PC-3 (cell line): ENCODE measurements around the gene C12orf54. TPM values are rescaled to one million over a fixed set of nuclear protein-coding genes. Genes with fewer than 3 reads are reported as not detected.
"Not testable (repeated sequence)": the region's sequence is repeated elsewhere in the genome, so short reads cannot be mapped to it uniquely, and the experiment has no call there.

ENCODE experiments used
- ATAC-seq: fragments of 200-7000 bp; cut with Tn5 transposase; 2 replicates; pipeline ENCODE4 v1.9.1; 2020; ENCODE audit warnings: mild to moderate bottlenecking, moderate library complexity
- Bru-seq: library from RNA; stranded (reverse); fragments of 400-500 nt; gene quantifications from one replicate; lab custom pipeline; 2021; lab: Mats Ljungman, UMichigan
- BruChase-seq, 2 experiments: library from RNA; stranded (reverse); fragments of 400-500 nt; gene quantifications; one replicate each; lab custom pipeline; 2021; lab: Mats Ljungman, UMichigan
- BruUV-seq: library from RNA; stranded (reverse); fragments of 400-500 nt; replicated peaks from 2 replicates; lab custom pipeline; 2021; lab: Mats Ljungman, UMichigan
- CTCF ChIA-PET: fragments of 300-600 bp; sonication (Branson Sonifier 250); formaldehyde crosslinking; loops from one replicate; lab custom pipeline; 2022; ENCODE audit warnings: antibody characterized with exemption; lab: Charles Lee
- POLR2A ChIA-PET: fragments of 300-600 bp; sonication (Branson Sonifier 250); formaldehyde crosslinking; loops from one replicate; lab custom pipeline; 2022; ENCODE audit warnings: antibody characterized with exemption; ENCODE audit not compliant: unreplicated experiment; lab: Charles Lee
- DNase-seq: peaks from one replicate; pipeline ENCODE4 v3.0.0-alpha.2; 2015
- H2AFZ ChIP-seq: fragments of 300-600 bp; sonication (generic); 2 replicates; pipeline ENCODE4 v1.6.0; 2016; ENCODE audit warnings: antibody characterized with exemption, low read length
- H3F3A ChIP-seq: fragments of 300-600 bp; sonication (generic); one replicate; pipeline ENCODE4 v1.6.0; 2017; ENCODE audit warnings: antibody characterized with exemption, low read length, control low read depth, mild to moderate bottlenecking; ENCODE audit not compliant: unreplicated experiment
- H3K27ac ChIP-seq: fragments of 300-600 bp; sonication (generic); 2 replicates; pipeline ENCODE4 v1.5.1; 2016; ENCODE audit warnings: mild to moderate bottlenecking, low read length
- H3K27me3 ChIP-seq: fragments of 300-600 bp; sonication (generic); 2 replicates; pipeline ENCODE4 v1.6.1; 2016; ENCODE audit warnings: low read length, mixed read lengths
- H3K36me3 ChIP-seq: fragments of 300-600 bp; sonication (generic); 2 replicates; pipeline ENCODE4 v1.6.1; 2016; ENCODE audit warnings: low read depth, mixed run types, low read length, mixed read lengths
- H3K4me1 ChIP-seq: fragments of 300-600 bp; sonication (generic); 2 replicates; pipeline ENCODE4 v1.5.1; 2016; ENCODE audit warnings: low read length; ENCODE audit not compliant: insufficient read depth
- H3K4me2 ChIP-seq: fragments of 300-600 bp; sonication (generic); 2 replicates; pipeline ENCODE4 v1.6.0; 2016; ENCODE audit warnings: low read length
- H3K4me3 ChIP-seq: fragments of 300-600 bp; sonication (generic); 2 replicates; pipeline ENCODE4 v1.5.1; 2016; ENCODE audit warnings: mild to moderate bottlenecking, low read length, mixed read lengths
- H3K79me2 ChIP-seq: fragments of 300-600 bp; sonication (generic); 2 replicates; pipeline ENCODE4 v1.6.1; 2017; ENCODE audit warnings: low read length, mixed read lengths
- H3K9ac ChIP-seq: fragments of 300-600 bp; sonication (generic); 2 replicates; pipeline ENCODE4 v1.6.0; 2016; ENCODE audit warnings: mild to moderate bottlenecking, low read length
- H3K9me2 ChIP-seq: fragments of 300-600 bp; sonication (generic); replicated peaks from 2 replicates; pipeline ENCODE4 v1.6.1; 2016; ENCODE audit warnings: mixed run types, low read length, mixed read lengths
- H3K9me3 ChIP-seq: fragments of 300-600 bp; sonication (generic); 2 replicates; pipeline ENCODE4 v1.6.1; 2016; ENCODE audit warnings: low read length, mixed read lengths
- H4K20me1 ChIP-seq: fragments of 300-600 bp; sonication (generic); 2 replicates; pipeline ENCODE4 v1.6.1; 2016; ENCODE audit warnings: low read length, mixed read lengths
- CTCF ChIP-seq: fragments of 300-600 bp; sonication (generic); conservative IDR thresholded peaks from 2 replicates; pipeline ENCODE4 v1.5.1; 2017; ENCODE audit warnings: antibody characterized with exemption, low read depth, mild to moderate bottlenecking, low read length
- EZH2 ChIP-seq: fragments of 300-600 bp; sonication (generic); IDR thresholded peaks from one replicate; pipeline ENCODE4 v1.6.1; 2017; ENCODE audit warnings: antibody characterized with exemption, mild to moderate bottlenecking, low read length; ENCODE audit not compliant: unreplicated experiment
- EZH2phosphoT487 ChIP-seq: fragments of 300-600 bp; sonication (generic); IDR thresholded peaks from 2 replicates; pipeline ENCODE4 v1.6.1; 2018; ENCODE audit warnings: mild to moderate bottlenecking, antibody characterized with exemption, low read length, borderline replicate concordance
- intact Hi-C: fragments of 100-400 bp; cut with micrococcal nuclease; formaldehyde crosslinking; loops from 2 replicates; pipeline ENCODE4 v1.9.0; 2023
- long read RNA-seq: library from polyadenylated mRNA; unstranded; transcript quantifications from one replicate; pipeline ENCODE4 v2.0.0, GENCODE V29; 2021; ENCODE audit not compliant: unreplicated experiment
- total RNA-seq: library from RNA; depleted of rRNA; stranded (reverse); fragments of >200 nt; gene quantifications from 2 replicates; pipeline ENCODE4 v1.2.3, GENCODE V29; 2014; rRNA removed

The C12orf54 gene
- total RNA-seq (not detected in 2 replicates), Bru-seq, nascent RNA (percentile 6 among the genes with signal in this experiment), BruChase-seq, experiment 1, labeled RNA remaining after a 6-hour chase (percentile 9 among the genes with signal in this experiment), BruChase-seq, experiment 2, labeled RNA remaining after a 2-hour chase (percentile 14 among the genes with signal in this experiment)
- long read RNA-seq, result 0 reads

- Histone ChIP-seq H3K4me1 (no peaks in the 10 kb centered on the region), H3K79me2 (no peaks in the 10 kb centered on the region), H3K9me2 (no peaks in the 10 kb centered on the region), H3K36me3 (no peaks in the 10 kb centered on the region), H3F3A (no peaks in the 10 kb centered on the region), H4K20me1 (no peaks in the 10 kb centered on the region), H3K9ac (no peak within 1 kb of the TSS), H3K4me2 (no peak within 1 kb of the TSS), H2AFZ (no peak within 1 kb of the TSS), H3K4me3 (no peak within 1 kb of the TSS), H3K27me3 (peaks cover 62% of the 10 kb centered on the region), H3K27ac (no peak within 1 kb of the TSS), H3K9me3 (no peaks in the 10 kb centered on the region)
- CTCF ChIA-PET, result no interaction called here
- intact Hi-C loops, result no loop called here
- POLR2A ChIA-PET, result no interaction called here
- ATAC-seq (no peak), DNase-seq (no peak)
- BruUV-seq, result no TSS peak
- TF ChIP-seq EZH2phosphoT487 (no peak), CTCF (no peak), EZH2 (no peak)
These were observed at the start of gene C12orf54 for GRCh38 chr12:48482198-48482597. TSS of gene C12orf54 (plus strand) at chr12:48482498. CDS start at chr12:48483297, 799 bp downstream.

- H3F3A ChIP-seq, H3K4me2 ChIP-seq, H3K9me2 ChIP-seq, POLR2A ChIA-PET, H4K20me1 ChIP-seq, CTCF ChIA-PET, H3K79me2 ChIP-seq, H2AFZ ChIP-seq, BruUV-seq, H3K36me3 ChIP-seq, H3K4me1 ChIP-seq, intact Hi-C loops, H3K9me3 ChIP-seq, H3K4me3 ChIP-seq, DNase-seq, H3K27ac ChIP-seq, ATAC-seq, H3K9ac ChIP-seq: not testable (repeated sequence)
- peaks cover 17% of the 10 kb centered on the region; the same call in 1 of the 2 replicates for H3K27me3 ChIP-seq
These were observed 48.3 kb upstream of the C12orf54 start for GRCh38 chr12:48434016-48434415.

- H4K20me1 ChIP-seq, result no peaks in the 10 kb centered on the region
- no peaks in the 10 kb centered on the region for H3K79me2 ChIP-seq
- no peaks in the 10 kb centered on the region for H3K9me2 ChIP-seq
- no peak for TF ChIP-seq EZH2phosphoT487
- no peak for TF ChIP-seq CTCF
- TF ChIP-seq EZH2, result no peak
- ChIA-PET CTCF (no interaction called here), POLR2A (no interaction called here)
- no peaks in the 10 kb centered on the region for H3K4me1 ChIP-seq
- intact Hi-C loops, result no loop called here
- no peaks in the 10 kb centered on the region for H3F3A ChIP-seq
- H2AFZ ChIP-seq, result no peak overlapping the region
- H3K36me3 ChIP-seq, result no peaks in the 10 kb centered on the region
- ATAC-seq (no peak), DNase-seq (no peak)
- BruUV-seq, result no TSS peak
- H3K4me3 ChIP-seq, result no peak overlapping the region
- no peak overlapping the region for H3K9ac ChIP-seq
- no peak overlapping the region for H3K4me2 ChIP-seq
- H3K9me3 ChIP-seq, result no peaks in the 10 kb centered on the region
- H3K27ac ChIP-seq, result no peak overlapping the region
- H3K27me3 ChIP-seq, result peaks cover 36% of the 10 kb centered on the region
These were observed 41.2 kb upstream of the C12orf54 start for GRCh38 chr12:48441069-48441468.
